Measurements from ENCODE around the gene ANKRD16.

Gene ANKRD16

GRCh38 chr10:5930272-5930671 lies 40.6 kb upstream of the ANKRD16 start:
- Histone ChIP-seq H3K27ac (replicated peaks) (no peak overlapping the region), H3K4me3 (replicated peaks; ENCODE audit: insufficient read depth, low read length) (no peak overlapping the region), H3K27me3 (ENCODE audit: insufficient read depth, poor library complexity, severe bottlenecking) (no peaks in the 10 kb centered on the region)
- DNase-seq (ENCODE audit: low read depth in 1 of 2, low spot score in 1 of 2) = no peak
- TF ChIP-seq SPI1 (IDR thresholded peaks at IDR 0.05; ENCODE audit: borderline replicate concordance, low read depth) (no peak), CTCF (IDR thresholded peaks at IDR 0.05; ENCODE audit: insufficient read depth, low read length) (no peak), GABPA (IDR thresholded peaks at IDR 0.05; ENCODE audit: low read depth) (no peak), REST (IDR thresholded peaks at IDR 0.05; ENCODE audit: insufficient replicate concordance, low read depth) (no peak), POLR2AphosphoS5 (IDR thresholded peaks at IDR 0.05; ENCODE audit: low read depth) (no peak)

GRCh38 chr10:5929442-5929841 lies 39.7 kb upstream of the ANKRD16 start:
- no peak overlapping the region for H3K27ac ChIP-seq (replicated peaks)
- no peak for DNase-seq (ENCODE audit: low read depth in 1 of 2, low spot score in 1 of 2)
- no peaks in the 10 kb centered on the region for H3K27me3 ChIP-seq (ENCODE audit: insufficient read depth, poor library complexity, severe bottlenecking)
- TF ChIP-seq CTCF (IDR thresholded peaks at IDR 0.05; ENCODE audit: insufficient read depth, low read length) (no peak), GABPA (IDR thresholded peaks at IDR 0.05; ENCODE audit: low read depth) (no peak), SPI1 (IDR thresholded peaks at IDR 0.05; ENCODE audit: borderline replicate concordance, low read depth) (no peak), POLR2AphosphoS5 (IDR thresholded peaks at IDR 0.05; ENCODE audit: low read depth) (no peak), REST (IDR thresholded peaks at IDR 0.05; ENCODE audit: insufficient replicate concordance, low read depth) (no peak)
- no peak overlapping the region for H3K4me3 ChIP-seq (replicated peaks; ENCODE audit: insufficient read depth, low read length)

GRCh38 chr10:5927306-5927705 lies 37.6 kb upstream of the ANKRD16 start:
- no peak overlapping the region for H3K27ac ChIP-seq (replicated peaks)
- no peak overlapping the region for H3K4me3 ChIP-seq (replicated peaks; ENCODE audit: insufficient read depth, low read length)
- DNase-seq (ENCODE audit: low read depth in 1 of 2, low spot score in 1 of 2) = no peak
- H3K27me3 ChIP-seq (ENCODE audit: insufficient read depth, poor library complexity, severe bottlenecking) = no peaks in the 10 kb centered on the region
- TF ChIP-seq CTCF (IDR thresholded peaks at IDR 0.05; ENCODE audit: insufficient read depth, low read length) (no peak), SPI1 (IDR thresholded peaks at IDR 0.05; ENCODE audit: borderline replicate concordance, low read depth) (no peak), GABPA (IDR thresholded peaks at IDR 0.05; ENCODE audit: low read depth) (no peak), REST (IDR thresholded peaks at IDR 0.05; ENCODE audit: insufficient replicate concordance, low read depth) (no peak), POLR2AphosphoS5 (IDR thresholded peaks at IDR 0.05; ENCODE audit: low read depth) (no peak)

Measured in HL-60 (cell line).